Activated CD8-positive, alpha-beta T cell treated with anti-CD3 and anti-CD28 coated beads for 36 hours (primary cell): Measurements from ENCODE around the gene ANKRD60. TPM values are rescaled to one million over a fixed set of nuclear protein-coding genes. Genes with fewer than 3 reads are reported as not detected.

ENCODE experiments used
- ATAC-seq: fragments of 200-7000 bp; cut with Tn5 transposase; one replicate; pipeline ENCODE4 v1.10.0; 2021; ENCODE audit warnings: mild to moderate bottlenecking, moderate library complexity
- CTCF ChIA-PET: fragments of 350-600 bp; sonication (Branson Sonifier 250); formaldehyde crosslinking; loops from one replicate; lab custom pipeline; 2021; ENCODE audit warnings: antibody characterized with exemption; lab: Charles Lee
- POLR2A ChIA-PET: fragments of 350-600 bp; sonication (Branson Sonifier 250); formaldehyde crosslinking; loops from one replicate; lab custom pipeline; 2021; ENCODE audit warnings: antibody characterized with exemption; lab: Charles Lee
- DNase-seq: peaks from one replicate; pipeline ENCODE4 v3.0.0-alpha.2; 2020
- H3K27ac Mint-ChIP-seq: one replicate; pipeline ENCODE4 v1.8.0; 2021; ENCODE audit warnings: mild to moderate bottlenecking, mixed read lengths
- H3K27me3 Mint-ChIP-seq: one replicate; pipeline ENCODE4 v1.8.0; 2021; ENCODE audit warnings: mixed read lengths
- H3K36me3 Mint-ChIP-seq: one replicate; pipeline ENCODE4 v1.8.0; 2021; ENCODE audit warnings: low read depth, mixed read lengths
- H3K4me1 Mint-ChIP-seq: one replicate; pipeline ENCODE4 v1.8.0; 2021; ENCODE audit warnings: low read depth, mixed read lengths
- H3K4me3 Mint-ChIP-seq: one replicate; pipeline ENCODE4 v1.8.0; 2021; ENCODE audit warnings: mild to moderate bottlenecking, moderate library complexity, mixed read lengths
- H3K9me3 Mint-ChIP-seq: one replicate; pipeline ENCODE4 v1.8.0; 2021; ENCODE audit warnings: mixed read lengths
- intact Hi-C: fragments of 100-400 bp; cut with micrococcal nuclease; formaldehyde crosslinking; loops from one replicate; pipeline ENCODE4 v1.10.0; 2022
- total RNA-seq, 2 experiments: library from RNA; stranded (reverse); gene quantifications; one replicate each; pipeline ENCODE4 v1.2.3, GENCODE V29; 2021
- TF ChIP-seq, protein P1 (sequence below): fragments of 200-600 bp; IDR thresholded peaks from one replicate; pipeline ENCODE4 v1.8.0; 2022; ENCODE audit warnings: antibody characterized with exemption, mild to moderate bottlenecking

ANKRD60 gene
- total RNA-seq, 2 experiments from 2014 or later = not detected

DNA sequence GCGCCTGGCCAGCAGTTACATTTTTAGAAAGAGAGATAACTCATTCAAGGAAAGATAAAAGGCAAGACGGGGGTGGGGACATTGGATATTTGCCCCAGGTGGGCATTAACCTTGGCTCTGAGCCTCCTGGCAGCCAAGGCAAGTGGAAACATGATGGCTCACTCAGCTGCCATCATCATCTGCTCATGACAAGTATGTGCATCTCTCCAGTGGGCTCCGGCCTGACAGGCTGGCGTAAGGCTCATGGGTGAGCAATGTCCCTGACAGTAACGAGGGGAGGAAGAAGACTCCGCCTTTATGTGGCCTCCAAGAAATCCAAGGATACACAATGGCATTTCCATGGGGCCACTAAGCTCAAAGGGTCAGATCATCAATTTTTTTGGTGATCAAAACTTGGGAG is 13.3 kb downstream of the ANKRD60 start:
- H3K4me3 Mint-ChIP-seq = no peak overlapping the region
- no peak overlapping the region for H3K27ac Mint-ChIP-seq
- POLR2A ChIA-PET = no interaction called here
- no peaks in the 10 kb centered on the region for H3K4me1 Mint-ChIP-seq
- peaks cover 22% of the 10 kb centered on the region for H3K27me3 Mint-ChIP-seq
- ATAC-seq (no peak), DNase-seq (no peak)
- peaks cover 6% of the 10 kb centered on the region for H3K9me3 Mint-ChIP-seq
- H3K36me3 Mint-ChIP-seq = no peaks in the 10 kb centered on the region
- intact Hi-C loops = no loop called here
- CTCF ChIA-PET = no interaction called here
- TF ChIP-seq, protein P1, sequence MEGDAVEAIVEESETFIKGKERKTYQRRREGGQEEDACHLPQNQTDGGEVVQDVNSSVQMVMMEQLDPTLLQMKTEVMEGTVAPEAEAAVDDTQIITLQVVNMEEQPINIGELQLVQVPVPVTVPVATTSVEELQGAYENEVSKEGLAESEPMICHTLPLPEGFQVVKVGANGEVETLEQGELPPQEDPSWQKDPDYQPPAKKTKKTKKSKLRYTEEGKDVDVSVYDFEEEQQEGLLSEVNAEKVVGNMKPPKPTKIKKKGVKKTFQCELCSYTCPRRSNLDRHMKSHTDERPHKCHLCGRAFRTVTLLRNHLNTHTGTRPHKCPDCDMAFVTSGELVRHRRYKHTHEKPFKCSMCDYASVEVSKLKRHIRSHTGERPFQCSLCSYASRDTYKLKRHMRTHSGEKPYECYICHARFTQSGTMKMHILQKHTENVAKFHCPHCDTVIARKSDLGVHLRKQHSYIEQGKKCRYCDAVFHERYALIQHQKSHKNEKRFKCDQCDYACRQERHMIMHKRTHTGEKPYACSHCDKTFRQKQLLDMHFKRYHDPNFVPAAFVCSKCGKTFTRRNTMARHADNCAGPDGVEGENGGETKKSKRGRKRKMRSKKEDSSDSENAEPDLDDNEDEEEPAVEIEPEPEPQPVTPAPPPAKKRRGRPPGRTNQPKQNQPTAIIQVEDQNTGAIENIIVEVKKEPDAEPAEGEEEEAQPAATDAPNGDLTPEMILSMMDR = no peak

DNA sequence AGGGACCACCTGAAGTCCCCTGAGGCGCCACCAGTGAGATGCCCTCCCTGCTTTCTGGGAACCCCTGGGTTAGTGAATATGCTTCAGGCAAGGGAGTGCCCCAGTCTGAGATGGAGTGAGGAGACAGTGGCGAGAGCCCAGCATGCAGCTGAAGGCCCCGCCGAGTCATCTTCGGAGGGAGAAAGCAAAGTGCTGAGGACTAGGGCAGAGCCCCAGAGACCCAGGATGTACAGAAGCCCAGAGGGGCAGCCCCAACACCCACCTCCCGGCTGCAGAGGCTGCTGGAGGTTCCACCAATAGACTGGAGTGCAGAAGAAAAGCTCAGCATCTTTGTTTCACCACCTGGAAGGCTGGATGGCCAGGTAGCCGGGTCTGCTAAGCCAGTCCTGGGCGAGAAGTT is 14.1 kb downstream of the ANKRD60 start:
- H3K36me3 Mint-ChIP-seq = no peaks in the 10 kb centered on the region
- no peak overlapping the region for H3K27ac Mint-ChIP-seq
- peaks cover 5% of the 10 kb centered on the region for H3K9me3 Mint-ChIP-seq
- intact Hi-C loops = no loop called here
- ChIA-PET CTCF (no interaction called here), POLR2A (no interaction called here)
- H3K27me3 Mint-ChIP-seq = peaks cover 18% of the 10 kb centered on the region
- DNase-seq = no peak
- no peak overlapping the region for H3K4me3 Mint-ChIP-seq
- TF ChIP-seq, protein P1 = no peak
- no peaks in the 10 kb centered on the region for H3K4me1 Mint-ChIP-seq
- no peak for ATAC-seq

DNA sequence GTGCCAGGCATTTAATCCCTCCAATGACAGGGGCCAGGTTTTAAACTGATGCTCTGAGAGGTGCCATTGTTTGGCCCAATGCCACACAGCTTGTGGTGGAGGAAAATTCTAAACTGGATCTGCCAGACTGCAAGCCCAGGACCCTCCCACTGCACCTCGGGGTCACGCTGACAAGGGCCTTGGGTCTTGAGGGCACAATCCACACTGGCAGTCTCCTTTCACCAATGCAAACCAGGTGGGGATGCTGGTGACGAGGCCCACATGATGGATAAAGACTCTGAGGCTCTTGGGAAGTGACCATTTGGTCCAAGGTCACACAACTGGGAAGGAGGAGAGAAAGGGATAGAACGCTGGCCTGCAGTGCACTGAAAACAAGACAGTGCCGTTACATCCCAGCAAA is 14.7 kb downstream of the ANKRD60 start:
- H3K36me3 Mint-ChIP-seq = no peaks in the 10 kb centered on the region
- no peaks in the 10 kb centered on the region for H3K9me3 Mint-ChIP-seq
- no peak overlapping the region for H3K4me3 Mint-ChIP-seq
- H3K4me1 Mint-ChIP-seq = no peaks in the 10 kb centered on the region
- intact Hi-C loops = no loop called here
- DNase-seq = no peak
- ATAC-seq = no peak
- peaks cover 12% of the 10 kb centered on the region for H3K27me3 Mint-ChIP-seq
- TF ChIP-seq, protein P1 = no peak
- ChIA-PET POLR2A (no interaction called here), CTCF (no interaction called here)
- no peak overlapping the region for H3K27ac Mint-ChIP-seq

DNA sequence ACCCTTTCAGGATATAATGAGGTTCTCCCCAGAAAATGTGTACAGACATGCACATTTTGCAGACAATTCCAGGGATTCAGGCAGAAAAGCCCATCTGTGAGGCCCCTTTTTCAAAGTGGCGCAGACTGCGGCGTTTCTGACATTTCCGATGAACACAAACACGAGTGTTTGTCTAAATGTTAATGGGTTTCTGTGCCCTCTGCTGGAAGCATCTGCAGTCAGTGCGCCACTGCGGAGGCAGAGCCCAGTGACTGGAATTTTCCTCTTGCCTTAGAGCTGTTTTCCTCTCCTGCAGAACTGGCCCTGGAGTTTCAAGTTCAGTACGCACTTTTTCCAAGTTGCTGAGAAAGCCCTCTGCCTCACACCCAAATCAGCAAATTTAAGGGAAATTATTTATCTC is 15.3 kb downstream of the ANKRD60 start:
- DNase-seq = no peak
- Mint-ChIP-seq H3K27me3 (peaks cover 6% of the 10 kb centered on the region), H3K36me3 (no peaks in the 10 kb centered on the region), H3K4me1 (no peaks in the 10 kb centered on the region), H3K9me3 (no peaks in the 10 kb centered on the region), H3K27ac (no peak overlapping the region), H3K4me3 (no peak overlapping the region)
- intact Hi-C loops = no loop called here
- ChIA-PET POLR2A (no interaction called here), CTCF (no interaction called here)
- ATAC-seq = no peak
- TF ChIP-seq, protein P1 = no peak

DNA sequence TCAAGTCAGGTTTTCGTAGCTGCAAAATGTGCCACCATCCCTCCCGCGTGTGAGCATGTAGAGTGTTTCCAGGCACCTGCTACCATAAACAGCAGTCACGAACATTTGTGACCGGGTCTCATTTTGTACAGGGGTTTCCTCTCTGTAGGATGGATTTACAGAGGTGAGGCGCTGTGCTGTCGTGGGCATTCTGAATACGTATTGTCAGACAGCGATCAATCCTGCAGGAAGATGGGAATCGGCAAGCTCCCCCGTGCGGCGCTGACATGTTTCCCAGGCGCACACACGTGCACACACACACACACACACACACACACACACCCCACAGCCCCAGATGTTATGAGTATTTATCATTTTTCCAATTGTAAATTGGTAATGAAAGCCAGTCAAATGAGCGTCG is 15.8 kb downstream of the ANKRD60 start:
- intact Hi-C loops = no loop called here
- no peak overlapping the region for H3K27ac Mint-ChIP-seq
- no peak for ATAC-seq

More for the DNA sequence above, 15.8 kb downstream of the ANKRD60 start:
- Mint-ChIP-seq H3K27me3 (peaks cover 4% of the 10 kb centered on the region), H3K9me3 (no peaks in the 10 kb centered on the region), H3K4me1 (no peaks in the 10 kb centered on the region), H3K4me3 (no peak overlapping the region), H3K36me3 (no peaks in the 10 kb centered on the region)
- TF ChIP-seq, protein P1 = no peak
- CTCF ChIA-PET = interaction anchor here (1.8 to 2.3 kb wide), 2 partner anchors 235 to 691 kb away, joined by 4 to 6 read pairs; no protein-coding TSS in a partner anchor
- no peak for DNase-seq
- POLR2A ChIA-PET = no interaction called here
